WTC11 (cell line): ENCODE measurements around the gene GNAL. TPM values are rescaled to one million over a fixed set of nuclear protein-coding genes. Genes with fewer than 3 reads are reported as not detected.
A peak's percentile ranks its signal among the peaks of the same experiment; 100 is the strongest.

Source experiments
- ATAC-seq: fragments of 200-7000 bp; cut with Tn5 transposase; 2 replicates; pipeline ENCODE4 v1.10.0; 2021; ENCODE audit warnings: mild to moderate bottlenecking, moderate library complexity
- CTCF ChIA-PET: fragments of 300-600 bp; sonication (Branson Sonifier 250); formaldehyde crosslinking; loops from one replicate; lab custom pipeline; 2021; ENCODE audit warnings: antibody characterized with exemption; lab: Charles Lee
- POLR2A ChIA-PET: fragments of 350-600 bp; sonication (Branson Sonifier 250); formaldehyde crosslinking; loops from one replicate; lab custom pipeline; 2021; ENCODE audit warnings: antibody characterized with exemption; lab: Charles Lee
- DNase-seq: peaks from one replicate; pipeline ENCODE4 v3.0.0; 2021; ENCODE audit warnings: low spot score
- H3K27ac Mint-ChIP-seq: 2 replicates; pipeline ENCODE4 v1.8.0; 2021; ENCODE audit warnings: mixed read lengths
- H3K27me3 Mint-ChIP-seq: 2 replicates; pipeline ENCODE4 v1.8.0; 2021; ENCODE audit warnings: low read depth, mild to moderate bottlenecking, moderate library complexity, mixed read lengths
- H3K36me3 Mint-ChIP-seq: 2 replicates; pipeline ENCODE4 v1.8.0; 2021; ENCODE audit warnings: mixed read lengths
- H3K4me1 Mint-ChIP-seq: 2 replicates; pipeline ENCODE4 v1.8.0; 2022; ENCODE audit warnings: mixed read lengths
- H3K4me3 Mint-ChIP-seq: 2 replicates; pipeline ENCODE4 v1.8.0; 2021; ENCODE audit warnings: mild to moderate bottlenecking, moderate library complexity, mixed read lengths
- H3K9me3 Mint-ChIP-seq: 2 replicates; pipeline ENCODE4 v1.8.0; 2021; ENCODE audit warnings: mixed read lengths
- AR ChIP-seq: fragments of 250-450 bp; sonication (Bioruptor Pico); IDR thresholded peaks from 2 replicates; pipeline ENCODE4 v1.9.0; 2021; ENCODE audit warnings: mild to moderate bottlenecking
- ARID4B ChIP-seq: sonication (generic); formaldehyde crosslinking; IDR thresholded peaks from 2 replicates; pipeline ENCODE4 v1.8.0; 2023; ENCODE audit warnings: missing genetic modification reagents, mild to moderate bottlenecking, borderline replicate concordance
- CDX4 ChIP-seq: fragments of 250-450 bp; sonication (Bioruptor Pico); IDR thresholded peaks from 2 replicates; pipeline ENCODE4 v1.9.0; 2021; ENCODE audit warnings: moderate library complexity, mild to moderate bottlenecking, inconsistent platforms, borderline replicate concordance
- EMX1 ChIP-seq: fragments of 250-450 bp; sonication (Bioruptor Pico); IDR thresholded peaks from 2 replicates; pipeline ENCODE4 v1.8.0; 2021; ENCODE audit warnings: mild to moderate bottlenecking
- FOXK1 ChIP-seq: sonication (generic); formaldehyde crosslinking; IDR thresholded peaks from 2 replicates; pipeline ENCODE4 v1.8.0; 2022; ENCODE audit warnings: mild to moderate bottlenecking, moderate library complexity, missing genetic modification reagents
- GTF2I ChIP-seq: fragments of 250-450 bp; sonication (Bioruptor Pico); conservative IDR thresholded peaks from 2 replicates; pipeline ENCODE4 v1.4.0; 2021; ENCODE audit warnings: mild to moderate bottlenecking
- KAT7 ChIP-seq: sonication (generic); formaldehyde crosslinking; IDR thresholded peaks from 2 replicates; pipeline ENCODE4 v1.8.1; 2023; ENCODE audit warnings: missing genetic modification reagents, mild to moderate bottlenecking, borderline replicate concordance
- NR3C1 ChIP-seq: sonication (generic); formaldehyde crosslinking; conservative IDR thresholded peaks from 2 replicates; pipeline ENCODE4 v1.8.1; 2023; ENCODE audit warnings: low read depth, mild to moderate bottlenecking, missing genetic modification reagents
- OVOL2 ChIP-seq: fragments of 250-450 bp; sonication (Bioruptor Pico); IDR thresholded peaks from 2 replicates; pipeline ENCODE4 v1.9.0; 2021; ENCODE audit warnings: mild to moderate bottlenecking, borderline replicate concordance
- RORB ChIP-seq: fragments of 250-450 bp; sonication (Bioruptor Pico); IDR thresholded peaks from 2 replicates; pipeline ENCODE4 v1.9.0; 2021; ENCODE audit warnings: mild to moderate bottlenecking
- TEAD1 ChIP-seq: sonication (generic); formaldehyde crosslinking; IDR thresholded peaks from 2 replicates; pipeline ENCODE4 v1.8.0; 2022; ENCODE audit warnings: mild to moderate bottlenecking, missing genetic modification reagents
- ZNF138 ChIP-seq: sonication (generic); formaldehyde crosslinking; conservative IDR thresholded peaks from 2 replicates; pipeline ENCODE4 v1.8.1; 2022; ENCODE audit warnings: mild to moderate bottlenecking, moderate library complexity, missing genetic modification reagents
- ZNF219 ChIP-seq: sonication (generic); formaldehyde crosslinking; IDR thresholded peaks from 2 replicates; pipeline ENCODE4 v1.8.0; 2023; ENCODE audit warnings: missing genetic modification reagents, mild to moderate bottlenecking, borderline replicate concordance
- ZNF317 ChIP-seq: sonication (generic); formaldehyde crosslinking; IDR thresholded peaks from 2 replicates; pipeline ENCODE4 v1.8.1; 2023; ENCODE audit warnings: low read depth, mild to moderate bottlenecking, moderate library complexity, missing genetic modification reagents, borderline replicate concordance
- ZNF423 ChIP-seq: fragments of 250-450 bp; sonication (Bioruptor Pico); IDR thresholded peaks from 2 replicates; pipeline ENCODE4 v2.1.2; 2022; ENCODE audit warnings: mild to moderate bottlenecking, moderate library complexity
- ZNF532 ChIP-seq: fragments of 250-450 bp; sonication (Bioruptor Pico); IDR thresholded peaks from 2 replicates; pipeline ENCODE4 v1.9.0; 2021; ENCODE audit warnings: mild to moderate bottlenecking, borderline replicate concordance
- total RNA-seq: library from RNA; stranded (reverse); gene quantifications from 3 replicates; pipeline ENCODE4 v1.2.3, GENCODE V29; 2021
- TF ChIP-seq, protein P1 (sequence below): sonication (generic); formaldehyde crosslinking; IDR thresholded peaks from 2 replicates; pipeline ENCODE4 v1.8.0; 2022; ENCODE audit warnings: mild to moderate bottlenecking, missing genetic modification reagents

Gene GNAL
- total RNA-seq, 1 experiment from 2014 or later: 22.3 TPM

DNA sequence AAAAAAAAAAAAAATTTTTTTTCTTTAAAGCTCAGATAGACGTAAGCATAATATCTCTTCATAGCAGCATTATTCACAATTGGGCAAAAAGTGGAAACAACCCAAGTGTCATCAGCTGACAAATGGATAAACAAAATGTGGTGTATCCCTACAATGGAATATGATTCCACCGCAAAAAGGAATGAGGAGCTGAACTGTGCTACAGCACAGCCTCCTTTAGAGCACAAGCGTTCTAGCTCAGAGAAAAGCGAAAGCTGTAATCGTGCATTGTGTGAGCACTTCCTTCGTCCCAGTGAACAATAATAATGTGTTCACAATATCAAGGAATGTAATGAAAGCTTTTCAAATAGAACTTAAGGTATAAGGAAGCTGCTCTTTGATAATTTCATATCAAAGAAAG is 150.5 kb downstream of the GNAL start (continued):
- no peak for TF ChIP-seq OVOL2 (CRISPR knock-in tag)
- no peak for TF ChIP-seq AR (CRISPR knock-in tag)
- no peak for TF ChIP-seq ZNF317 (CRISPR knock-in tag)

DNA sequence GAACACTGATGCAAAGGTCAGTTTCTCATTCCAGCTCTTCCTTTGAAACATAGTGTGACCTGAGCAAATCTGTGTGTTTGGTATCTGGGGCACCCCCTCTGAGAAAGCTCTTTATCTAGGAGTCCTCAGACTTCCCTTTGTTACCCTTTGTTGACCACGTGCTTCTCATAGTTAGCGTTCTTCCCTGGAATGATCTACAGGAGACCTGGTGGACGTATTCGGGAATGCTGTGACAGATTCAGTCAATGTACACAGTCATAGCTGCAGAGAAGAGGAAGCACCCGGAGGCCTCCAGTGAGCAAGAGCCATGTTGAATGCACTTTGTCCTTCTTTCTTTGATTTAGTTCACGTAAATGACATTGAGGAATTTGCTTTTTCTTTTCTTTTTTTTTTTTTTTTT is 151.4 kb downstream of the GNAL start:
- TF ChIP-seq KAT7 (no peak), TEAD1 (CRISPR knock-in tag) (no peak), ZNF138 (CRISPR knock-in tag) (no peak), ZNF219 (CRISPR knock-in tag) (no peak), EMX1 (CRISPR knock-in tag) (no peak), ZNF532 (CRISPR knock-in tag) (no peak), ARID4B (CRISPR knock-in tag) (no peak), CDX4 (CRISPR knock-in tag) (no peak), RORB (CRISPR knock-in tag) (no peak), NR3C1 (CRISPR knock-in tag) (no peak), ZNF423 (CRISPR knock-in tag) (no peak), GTF2I (CRISPR knock-in tag) (no peak), FOXK1 (no peak)
- TF ChIP-seq, protein P1, sequence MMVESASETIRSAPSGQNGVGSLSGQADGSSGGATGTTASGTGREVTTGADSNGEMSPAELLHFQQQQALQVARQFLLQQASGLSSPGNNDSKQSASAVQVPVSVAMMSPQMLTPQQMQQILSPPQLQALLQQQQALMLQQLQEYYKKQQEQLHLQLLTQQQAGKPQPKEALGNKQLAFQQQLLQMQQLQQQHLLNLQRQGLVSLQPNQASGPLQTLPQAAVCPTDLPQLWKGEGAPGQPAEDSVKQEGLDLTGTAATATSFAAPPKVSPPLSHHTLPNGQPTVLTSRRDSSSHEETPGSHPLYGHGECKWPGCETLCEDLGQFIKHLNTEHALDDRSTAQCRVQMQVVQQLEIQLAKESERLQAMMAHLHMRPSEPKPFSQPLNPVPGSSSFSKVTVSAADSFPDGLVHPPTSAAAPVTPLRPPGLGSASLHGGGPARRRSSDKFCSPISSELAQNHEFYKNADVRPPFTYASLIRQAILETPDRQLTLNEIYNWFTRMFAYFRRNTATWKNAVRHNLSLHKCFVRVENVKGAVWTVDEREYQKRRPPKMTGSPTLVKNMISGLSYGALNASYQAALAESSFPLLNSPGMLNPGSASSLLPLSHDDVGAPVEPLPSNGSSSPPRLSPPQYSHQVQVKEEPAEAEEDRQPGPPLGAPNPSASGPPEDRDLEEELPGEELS: no peak
- no peak for DNase-seq
- ChIA-PET CTCF (interaction anchor here (0.6 to 2.7 kb wide), 12 partner anchors 9 to 208 kb away, joined by 3 to 10 read pairs (median 3); no protein-coding TSS in a partner anchor), POLR2A (interaction anchor here (0.9 to 1.9 kb wide), 2 partner anchors 11 to 155 kb away, joined by 4 to 5 read pairs; no protein-coding TSS in a partner anchor)
- Mint-ChIP-seq H3K4me1 (peaks cover 7% of the 10 kb centered on the region), H3K36me3 (no peaks in the 10 kb centered on the region), H3K4me3 (no peak overlapping the region), H3K27me3 (no peaks in the 10 kb centered on the region), H3K9me3 (no peaks in the 10 kb centered on the region), H3K27ac (peak overlapping the region; percentile 2)
- peak; percentile 68 for ATAC-seq
